HG02759 (cell line): ENCODE data around the gene PSAP.

Experiments used
- ATAC-seq: cut with Tn5 transposase; IDR thresholded peaks from one replicate; pipeline ENCODE4 v1.9.1; 2021; ENCODE audit warnings: mild to moderate bottlenecking, moderate library complexity; ENCODE audit not compliant: unreplicated experiment

Gene PSAP

DNA sequence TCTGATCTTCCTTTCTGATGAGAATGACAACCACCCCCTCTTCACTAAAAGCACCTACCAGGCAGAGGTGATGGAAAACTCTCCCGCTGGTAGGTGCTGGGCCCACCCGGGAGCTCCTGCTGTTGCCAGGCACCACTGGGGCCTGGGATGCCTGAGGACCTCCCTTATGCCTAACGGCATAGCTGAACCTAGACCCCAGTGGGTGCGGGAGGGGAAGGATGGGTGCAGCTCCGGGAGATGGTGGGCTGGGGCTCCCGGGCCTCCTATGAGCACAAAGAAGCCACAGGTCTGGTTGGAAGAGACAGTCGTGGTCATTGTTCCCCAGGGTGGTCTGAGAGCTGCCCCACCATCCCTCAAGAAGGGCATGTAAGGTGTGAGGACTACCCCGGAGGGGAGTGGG is 62.1 kb downstream of the PSAP start:
- ATAC-seq = no peak

GRCh38 chr10:71784679-71785272 is 66.3 kb downstream of the PSAP start:
- ATAC-seq = no peak

GRCh38 chr10:71783917-71784678 is 67.0 kb downstream of the PSAP start:
- no peak for ATAC-seq

DNA sequence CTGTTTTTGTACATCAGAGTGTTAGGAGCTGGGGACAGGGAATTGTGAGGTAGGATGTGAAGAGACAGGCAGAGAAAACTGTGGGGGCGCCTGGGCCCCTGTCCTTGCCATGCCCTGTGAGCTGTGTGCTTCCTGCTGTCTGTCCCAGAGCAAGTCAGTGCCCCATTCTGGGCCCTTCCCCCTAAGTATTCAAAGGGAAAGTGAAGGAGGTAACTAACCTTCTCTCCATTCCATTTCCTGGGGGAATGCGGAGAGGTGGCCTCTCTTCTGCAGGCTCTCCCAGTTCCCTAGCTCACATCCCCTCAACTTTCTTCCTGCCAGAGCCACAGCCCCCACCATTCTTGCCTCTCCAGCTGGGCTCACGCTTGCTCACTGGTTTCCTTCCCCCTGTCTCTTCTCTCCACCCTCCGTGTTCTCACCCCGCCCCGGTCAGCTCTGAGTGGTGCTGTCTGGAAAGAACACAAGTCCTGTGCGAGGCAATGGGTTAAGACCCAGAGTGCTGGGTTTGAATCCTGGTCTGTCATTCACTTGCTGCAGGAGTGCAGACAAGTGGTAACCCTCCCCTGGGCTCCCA is 68.0 kb downstream of the PSAP start:
- ATAC-seq = no peak

- ATAC-seq = no peak
These were observed 68.7 kb downstream of the PSAP start for GRCh38 chr10:71782221-71782916.

DNA sequence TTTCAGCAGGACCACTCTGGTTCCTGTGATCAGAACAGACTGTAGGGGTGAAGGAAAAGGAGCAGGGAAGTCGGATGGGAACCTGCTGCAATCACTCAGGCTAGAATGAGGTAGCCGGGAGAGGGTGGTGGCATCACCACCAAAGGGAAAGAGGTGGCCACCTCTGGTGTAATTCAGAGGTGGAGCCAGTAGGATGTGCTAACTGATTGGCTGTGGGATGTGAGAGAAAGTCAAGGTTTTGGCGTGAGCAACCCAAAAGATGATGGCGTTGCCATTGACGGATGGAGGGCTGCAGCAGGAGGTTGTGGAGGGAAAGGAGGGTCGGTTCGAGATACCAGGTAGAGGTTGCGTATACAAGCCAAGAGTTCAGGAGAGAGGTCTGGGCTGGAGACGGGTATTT is 70.3 kb downstream of the PSAP start:
- no peak for ATAC-seq

DNA sequence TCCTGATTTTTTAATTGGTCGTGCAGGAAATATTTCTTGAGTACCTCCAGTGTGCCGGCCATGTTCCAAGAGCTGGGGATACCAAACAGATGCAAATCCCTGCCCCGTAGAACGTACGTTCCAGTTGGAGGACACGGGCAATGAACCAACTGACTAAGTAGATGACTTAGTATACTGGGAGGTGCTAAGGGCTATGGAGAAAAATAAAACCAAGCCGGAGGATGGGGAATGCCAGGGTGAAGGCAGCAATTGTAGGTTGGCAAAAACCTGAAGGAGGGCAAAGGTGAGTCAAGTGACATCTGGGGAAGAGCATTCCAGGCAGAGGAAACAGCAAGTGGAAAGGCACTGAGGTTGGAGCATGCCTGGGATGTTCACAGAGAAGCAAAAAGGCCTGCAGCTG is 70.9 kb downstream of the PSAP start:
- ATAC-seq = no peak

- no peak for ATAC-seq
These were observed 71.4 kb downstream of the PSAP start for GRCh38 chr10:71779641-71780040.

DNA sequence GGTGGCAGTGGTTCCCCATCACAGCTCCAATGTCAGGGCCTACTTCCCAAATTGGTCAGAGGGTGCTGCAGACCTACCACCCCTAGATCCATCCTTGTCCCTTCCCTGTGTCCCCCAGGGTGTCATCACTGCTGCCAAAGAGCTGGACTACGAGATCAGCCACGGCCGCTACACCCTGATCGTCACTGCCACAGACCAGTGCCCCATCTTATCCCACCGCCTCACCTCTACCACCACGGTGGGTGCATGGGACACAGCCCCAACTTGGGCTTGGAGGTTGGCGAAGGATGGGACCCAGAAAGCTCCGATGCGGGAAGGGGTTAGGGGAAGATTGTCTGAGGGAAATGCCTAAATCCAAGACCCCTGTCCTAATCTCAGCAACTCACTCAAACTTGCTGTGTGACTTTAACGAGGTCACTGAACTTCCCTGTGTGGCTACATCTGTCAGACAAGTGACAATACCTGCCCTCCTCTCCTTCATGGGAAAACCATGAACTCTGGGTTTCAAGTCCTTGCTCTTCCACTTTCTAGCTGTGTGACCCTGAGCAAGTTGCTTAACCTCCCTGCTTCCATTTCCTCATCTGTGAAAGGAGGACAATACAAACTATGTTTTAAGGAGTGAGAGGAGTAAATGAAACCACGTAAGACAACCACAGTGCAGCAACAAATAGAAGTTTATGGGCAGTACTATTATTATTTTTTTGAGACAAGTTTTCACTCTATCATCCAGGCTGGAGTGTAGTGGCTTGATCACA is 72.8 kb downstream of the PSAP start:
- no peak for ATAC-seq

DNA sequence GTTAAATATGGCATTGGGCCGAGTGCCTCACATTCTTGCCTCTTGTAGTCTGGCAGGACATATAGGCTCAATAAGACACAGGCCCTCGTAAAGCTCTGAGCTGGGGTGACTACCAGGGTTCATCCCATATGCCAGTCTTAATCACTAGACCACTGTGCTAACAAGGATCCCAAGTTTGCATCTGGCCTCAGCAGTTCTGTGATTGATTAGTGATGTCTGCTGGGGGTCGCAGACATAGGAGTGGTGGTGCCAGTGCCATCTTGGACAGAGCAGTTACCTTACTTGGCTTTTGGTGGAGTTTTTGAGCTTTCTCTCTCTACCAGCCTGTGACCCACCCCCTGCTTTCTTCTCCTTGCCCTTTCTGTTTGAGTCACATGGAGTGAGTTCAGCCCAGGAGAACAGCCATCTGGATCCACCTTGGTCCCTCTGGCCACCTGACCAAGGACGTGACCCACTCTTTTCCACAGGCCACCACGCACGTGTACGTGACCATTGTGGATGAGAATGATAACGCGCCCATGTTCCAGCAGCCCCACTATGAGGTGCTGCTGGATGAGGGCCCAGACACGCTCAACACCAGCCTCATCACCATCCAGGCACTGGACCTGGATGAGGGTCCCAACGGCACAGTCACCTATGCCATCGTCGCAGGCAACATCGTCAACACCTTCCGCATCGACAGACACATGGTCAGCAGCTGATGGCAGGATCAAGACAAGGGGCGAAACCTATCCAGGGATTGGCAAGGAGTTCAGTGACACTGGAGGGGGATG is 73.7 kb downstream of the PSAP start:
- no peak for ATAC-seq

GRCh38 chr10:71776481-71776925 is 74.5 kb downstream of the PSAP start:
- no peak for ATAC-seq

DNA sequence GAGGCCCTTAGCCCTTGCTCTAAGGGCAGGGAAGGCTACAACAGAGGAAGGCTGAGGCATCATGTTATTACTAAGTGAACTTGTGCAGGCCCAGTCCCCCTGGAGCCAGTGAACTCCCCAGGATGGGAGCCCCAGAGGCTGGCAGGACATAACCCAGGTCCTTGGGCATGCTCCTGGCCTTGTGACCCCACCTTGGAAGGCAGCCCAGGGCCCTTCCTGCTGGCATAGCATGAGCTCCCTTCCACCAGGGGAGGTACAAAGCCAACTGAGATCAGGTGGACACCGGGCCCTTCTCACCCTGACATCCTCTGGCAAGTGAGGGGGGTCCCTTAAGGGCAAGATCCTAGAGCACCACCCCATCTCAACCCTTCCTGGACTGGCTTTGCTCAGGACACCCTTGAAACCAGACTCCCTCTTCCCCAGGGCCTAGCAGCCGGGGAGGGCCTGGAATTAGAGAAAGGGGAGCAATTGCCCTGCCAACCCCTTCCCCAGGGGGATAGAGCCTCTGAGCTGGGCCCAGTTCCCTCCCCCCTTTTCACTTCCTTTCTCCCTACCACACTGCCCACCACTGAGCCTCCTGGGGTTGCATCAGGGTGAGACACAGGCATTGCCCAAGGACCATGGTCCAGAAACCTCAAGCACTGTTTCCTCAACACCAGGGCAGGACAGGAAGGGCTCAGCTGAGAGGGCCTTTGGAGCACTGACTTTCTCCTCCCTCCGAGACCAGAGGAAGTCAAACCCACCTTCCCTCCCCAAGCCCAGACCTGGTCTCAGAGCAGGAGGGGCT is 75.9 kb downstream of the PSAP start:
- no peak for ATAC-seq

- peak; percentile 61 for ATAC-seq
These were observed 77.7 kb downstream of the PSAP start, which contains the start of gene VSIR for GRCh38 chr10:71773221-71773971. Gene VSIR, minus strand, starts transcription at chr10:71773520. Its CDS starts 81 bp downstream, at chr10:71773439.

DNA sequence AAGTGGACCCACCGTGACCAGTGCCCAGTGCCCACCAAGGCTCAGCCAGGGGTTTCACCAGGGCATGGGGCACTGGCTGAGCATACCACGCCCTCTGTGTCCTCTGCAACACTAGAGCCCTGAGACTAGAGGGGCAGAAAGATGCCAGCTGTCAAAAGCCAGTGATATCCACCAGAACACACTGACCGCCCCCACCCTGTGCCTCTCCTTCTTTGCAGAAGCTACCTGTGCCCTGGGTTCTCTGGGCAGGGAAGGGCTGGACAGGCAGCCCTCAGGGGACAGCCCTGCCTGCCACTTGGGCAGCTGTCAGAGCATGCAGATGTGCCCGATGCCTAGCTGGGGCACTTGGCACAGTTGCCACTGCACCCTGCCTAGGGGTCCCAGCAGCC is 78.2 kb downstream of the PSAP start:
- ATAC-seq = no peak

DNA sequence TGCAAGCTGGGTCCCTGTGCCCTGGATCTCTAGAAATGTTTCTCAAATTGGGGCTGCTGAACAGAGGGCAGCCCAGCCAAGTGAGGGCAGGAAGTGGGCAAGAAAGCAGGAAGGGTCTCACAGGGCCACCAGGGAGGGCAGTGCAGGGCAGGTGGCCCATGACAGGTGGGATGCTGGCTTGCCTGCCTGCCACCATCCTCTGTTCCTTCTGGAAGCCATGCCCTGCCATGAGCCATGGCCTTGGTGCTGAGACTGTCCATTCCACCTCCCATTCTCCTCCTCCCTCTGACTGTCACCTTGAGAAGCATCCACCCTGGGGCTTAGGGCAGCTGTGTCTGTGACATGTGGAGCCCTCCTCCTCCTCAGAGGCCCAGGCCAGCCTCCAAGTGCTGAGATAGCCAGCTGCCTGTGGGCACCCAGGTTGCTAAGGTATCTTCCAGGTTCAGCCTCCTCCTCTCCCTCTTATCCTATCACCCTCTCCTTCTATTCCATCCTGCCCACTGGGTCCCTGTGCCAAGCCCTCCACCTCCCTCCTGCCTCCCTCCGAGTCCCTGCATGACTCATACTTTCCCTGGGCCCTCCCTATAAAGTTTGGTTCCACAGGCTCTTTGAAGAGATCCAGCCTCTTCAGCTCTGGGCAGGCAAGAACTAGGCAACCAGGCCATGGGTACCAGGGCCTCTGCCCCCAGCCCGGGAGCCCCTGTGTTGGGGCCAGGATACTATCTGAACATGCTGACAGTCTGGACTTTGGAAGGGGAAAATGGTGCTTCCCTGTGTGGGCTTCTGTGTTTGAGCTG is 79.0 kb downstream of the PSAP start:
- no peak for ATAC-seq

DNA sequence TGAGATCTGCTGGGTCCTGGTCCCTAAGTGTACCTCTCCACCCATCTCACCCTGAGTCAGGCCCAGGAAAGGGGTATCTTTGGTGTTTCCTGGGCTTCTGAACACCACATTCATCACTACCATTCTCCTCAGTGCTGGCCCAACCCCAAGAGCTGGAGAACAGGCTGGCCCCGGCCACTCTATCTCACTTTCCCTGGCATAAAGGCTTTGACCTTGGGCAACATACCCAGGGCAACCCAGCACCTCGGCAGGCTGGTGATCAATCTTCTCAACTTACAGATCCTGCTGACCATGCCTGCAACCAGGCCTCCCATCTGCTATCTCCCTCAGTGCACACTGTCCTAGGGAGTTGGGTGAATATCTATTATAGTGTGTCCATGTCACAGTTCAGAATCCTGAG is 79.8 kb downstream of the PSAP start:
- ATAC-seq = no peak

- no peak for ATAC-seq
These were observed 80.3 kb downstream of the PSAP start for GRCh38 chr10:71770789-71771188.

GRCh38 chr10:71770255-71770654 is 80.8 kb downstream of the PSAP start:
- no peak for ATAC-seq
